Activated naive CD4-positive, alpha-beta T cell treated with anti-CD3 and anti-CD28 coated beads, Interleukin-2, amount 50 U/mL, for 72 hours (primary cell): ENCODE data around the gene ZNF442. TPM values are rescaled to one million over a fixed set of nuclear protein-coding genes. Genes with fewer than 3 reads are reported as not detected.
"Not testable (repeated sequence)": the region's sequence is repeated elsewhere in the genome, so short reads cannot be mapped to it uniquely, and the experiment has no call there.

Source experiments
- ATAC-seq, 2 donors: fragments of 150-1000 bp; cut with Tn5 transposase; 2 replicates each; pipeline ENCODE4 v1.10.0; 2021; ENCODE audit warnings: mild to moderate bottlenecking in 2 of 2, moderate library complexity in 2 of 2
- DNase-seq, 2 donors: peaks; one replicate each; pipeline ENCODE4 v3.0.0; 2021 to 2022; ENCODE audit warnings: low spot score in 2 of 2
- H3K27ac Mint-ChIP-seq, 2 donors: one replicate each; pipeline ENCODE4 v1.8.0; 2022; ENCODE audit warnings: mild to moderate bottlenecking in 2 of 2, mixed read lengths in 2 of 2
- H3K36me3 Mint-ChIP-seq, 2 donors: one replicate each; pipeline ENCODE4 v1.8.0; 2022; ENCODE audit warnings: mixed read lengths in 2 of 2
- H3K9me3 Mint-ChIP-seq, 2 donors: one replicate each; pipeline ENCODE4 v1.8.0; 2022; ENCODE audit warnings: mixed read lengths in 2 of 2
- total RNA-seq, 2 donors: library from RNA; stranded (reverse); gene quantifications; one replicate each; pipeline ENCODE4 v1.2.3, GENCODE V29; 2022

ZNF442 gene
- total RNA-seq = 1 to 10 TPM in 1 of 2 donors, under 1 TPM in 1; 0.47 to 5.2 TPM

DNA sequence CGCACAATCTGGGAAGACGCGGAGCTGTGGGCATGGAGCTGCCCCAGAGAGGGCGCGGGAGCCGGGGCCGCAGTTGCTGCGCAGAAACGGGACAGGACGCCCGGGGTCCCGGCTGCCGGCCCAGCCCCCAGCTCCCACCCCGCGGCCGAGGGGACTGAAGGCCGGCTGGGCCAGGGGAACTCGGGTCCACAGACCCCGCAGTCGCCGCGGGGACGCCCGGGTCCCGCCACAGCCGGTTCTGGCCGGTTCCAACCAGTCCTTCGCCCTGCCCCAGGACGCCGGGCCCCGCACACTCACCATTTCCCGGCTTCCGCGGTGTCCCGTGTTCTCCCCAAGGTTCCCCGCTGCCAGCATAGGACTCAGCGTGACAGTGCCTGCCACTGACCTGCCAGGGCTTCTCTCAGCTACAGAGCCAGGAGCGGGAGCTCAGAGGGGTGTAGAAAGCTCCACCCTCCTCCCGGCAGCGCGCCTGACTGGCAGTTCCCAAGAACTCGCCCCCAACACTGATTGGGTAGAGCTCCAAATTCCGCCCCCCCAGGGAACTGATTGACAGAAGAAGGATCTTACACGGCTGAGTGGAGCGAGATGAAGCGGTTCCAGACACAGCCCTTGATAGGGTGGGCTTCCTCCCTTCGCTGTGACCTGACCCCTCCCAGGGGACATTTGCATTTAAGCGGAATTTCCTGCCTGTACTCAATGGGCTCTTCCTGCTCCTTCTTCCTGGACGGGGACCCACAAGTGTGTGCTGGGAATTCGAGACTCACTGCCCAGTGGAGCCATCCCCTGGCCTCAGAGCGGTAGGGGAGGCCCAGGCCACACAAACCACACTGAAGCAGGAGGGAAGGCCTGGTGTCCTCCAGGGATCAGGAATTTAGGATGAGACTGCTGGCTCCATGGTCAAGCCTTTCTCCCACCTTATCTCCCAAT lies at the start of gene ZNF442:
TSS of gene ZNF442 (minus strand) at position 448 of the 927 bp plus-strand sequence. CDS start 2,052 bp downstream, outside the sequence.
- ATAC-seq (peak; percentile 98 to 99), DNase-seq (peak; percentile 81 to 88)
- Mint-ChIP-seq H3K9me3 (peaks cover 0 to 7% of the 10 kb centered on the region in 2 donors), H3K36me3 (peaks cover 10 to 18% of the 10 kb centered on the region in 2 donors), H3K27ac (peak within 1 kb of the TSS in 1 of 2 donors; percentile 82)

- Mint-ChIP-seq H3K27ac (no peak overlapping the region), H3K9me3 (peaks cover 9 to 17% of the 10 kb centered on the region in 2 donors), H3K36me3 (peaks cover 5 to 22% of the 10 kb centered on the region in 2 donors)
- ATAC-seq (no peak), DNase-seq (no peak)
Observed at GRCh38 chr19:12411893-12412292, 46.4 kb upstream of the ZNF442 start.

DNA sequence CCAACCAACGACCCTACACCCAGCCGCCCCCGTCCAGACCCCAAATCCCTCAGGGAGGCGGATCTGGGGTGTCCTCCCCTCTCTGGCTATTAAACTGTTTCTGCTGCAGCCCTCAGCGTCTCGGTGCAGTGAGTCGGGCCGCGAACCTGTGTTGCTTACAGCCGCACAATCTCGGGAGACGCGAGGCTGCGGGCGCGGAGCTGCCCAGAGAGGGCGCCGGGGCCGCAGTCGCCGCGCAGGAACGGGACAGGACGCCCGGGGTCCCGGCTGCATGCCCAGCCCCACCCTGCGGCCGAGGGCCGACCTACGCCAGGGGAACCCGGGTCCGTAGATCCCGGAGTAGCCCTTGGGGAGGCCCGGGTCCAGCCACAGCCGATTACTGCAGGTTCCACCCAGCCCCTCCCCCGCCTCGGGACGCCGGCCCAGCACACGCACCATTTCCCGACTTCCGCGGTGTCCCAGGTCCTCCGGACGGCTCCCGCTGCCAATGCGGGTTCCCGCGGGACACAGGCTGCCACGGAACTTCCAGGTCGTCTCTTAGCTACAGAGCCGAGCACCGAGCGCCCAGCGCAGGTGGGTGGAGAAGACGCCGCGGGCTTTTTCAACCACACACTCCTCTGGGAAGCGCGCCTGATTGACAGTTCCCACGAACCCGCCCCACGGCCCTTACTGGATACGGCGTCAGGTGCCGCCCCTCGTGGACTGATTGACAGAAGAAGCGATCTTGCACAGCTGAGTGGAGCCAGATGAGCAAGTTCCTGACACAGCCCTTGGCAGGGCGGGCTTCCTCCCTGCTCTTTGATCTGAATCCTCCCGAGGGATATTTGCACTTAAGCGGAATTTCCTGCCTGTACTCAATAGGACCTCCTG lies 35.4 kb upstream of the ZNF442 start, which contains the start of gene ZNF799:
TSS of gene ZNF799 (minus strand) at position 639 of the 870 bp plus-strand sequence. CDS start at position 438, 201 bp downstream.
- H3K27ac Mint-ChIP-seq = peak within 1 kb of the TSS; percentile 79 to 85
- peaks cover 0 to 15% of the 10 kb centered on the region in 2 donors for H3K9me3 Mint-ChIP-seq
- peak; percentile 94 to 98 for ATAC-seq
- peak; percentile 83 to 92 for DNase-seq
- peaks cover 6 to 32% of the 10 kb centered on the region in 2 donors for H3K36me3 Mint-ChIP-seq

- Mint-ChIP-seq H3K27ac (peak overlapping the region in 1 of 2 donors; percentile 85), H3K9me3 (peaks cover 4 to 23% of the 10 kb centered on the region in 2 donors), H3K36me3 (peaks cover 14 to 34% of the 10 kb centered on the region in 2 donors)
- ATAC-seq (peak; percentile 31 to 55), DNase-seq (peak; percentile 6 to 74)
Observed at GRCh38 chr19:12399901-12400632, 34.6 kb upstream of the ZNF442 start.

DNA sequence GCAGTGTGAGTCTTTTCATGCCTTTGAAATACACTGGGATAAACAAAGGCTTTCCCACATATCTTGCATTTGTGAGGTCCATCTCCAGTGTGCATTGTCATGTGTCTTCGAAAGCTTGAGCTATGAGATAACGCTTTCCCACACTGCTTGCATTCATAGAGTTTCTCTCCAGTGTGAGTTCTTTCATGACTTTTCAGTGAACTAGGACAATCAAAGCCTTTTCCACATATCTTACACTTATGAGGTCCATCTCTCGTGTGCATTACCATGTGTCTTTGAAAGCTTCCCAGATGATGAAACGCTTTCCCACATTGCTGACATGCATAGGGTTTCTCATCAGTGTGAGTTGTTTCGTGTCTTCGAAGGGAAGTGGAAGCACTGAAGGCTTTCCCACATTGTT lies 25.7 kb upstream of the ZNF442 start:
- DNase-seq, H3K27ac Mint-ChIP-seq, ATAC-seq: not testable (repeated sequence)
- peaks cover 58 to 78% of the 10 kb centered on the region in 2 donors for H3K36me3 Mint-ChIP-seq
- H3K9me3 Mint-ChIP-seq = peaks cover 19 to 36% of the 10 kb centered on the region in 2 donors

DNA sequence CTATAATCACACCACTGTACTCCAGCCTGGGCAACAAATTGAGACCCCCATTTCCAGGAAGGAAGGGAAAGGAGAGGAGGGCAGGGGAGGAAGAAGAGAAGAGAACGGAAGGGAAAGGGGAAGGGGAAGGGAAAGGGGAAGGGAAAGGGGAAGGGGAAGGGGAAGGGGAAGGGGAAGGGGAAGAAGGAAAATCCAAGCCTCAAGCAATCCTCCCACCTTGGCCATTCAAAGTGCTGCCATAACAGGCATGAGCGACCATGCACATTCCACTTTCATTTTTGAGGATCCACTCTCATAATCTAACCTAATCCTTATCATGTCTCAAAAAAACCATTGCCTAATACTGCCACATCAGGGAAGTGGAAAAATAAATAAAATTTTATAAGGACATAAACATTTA lies 20.9 kb upstream of the ZNF442 start:
- DNase-seq, H3K27ac Mint-ChIP-seq, ATAC-seq: not testable (repeated sequence)
- Mint-ChIP-seq H3K36me3 (peaks cover 29 to 61% of the 10 kb centered on the region in 2 donors), H3K9me3 (peaks cover 9 to 26% of the 10 kb centered on the region in 2 donors)

DNA sequence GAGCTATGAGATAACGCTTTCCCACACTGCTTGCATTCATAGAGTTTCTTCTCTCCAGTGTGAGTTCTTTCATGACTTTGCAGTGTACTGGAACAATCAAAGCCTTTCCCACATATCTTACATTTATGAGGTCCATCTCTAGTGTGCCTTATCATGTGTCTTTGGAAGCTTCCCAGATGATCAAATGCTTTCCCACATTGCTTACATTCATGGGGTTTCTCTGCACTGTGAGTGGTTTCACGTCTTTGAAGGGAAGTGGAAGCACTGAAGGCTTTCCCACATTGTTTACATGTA lies 14.9 kb upstream of the ZNF442 start:
- peaks cover 31 to 44% of the 10 kb centered on the region in 2 donors for H3K9me3 Mint-ChIP-seq
- no peak overlapping the region for H3K27ac Mint-ChIP-seq
- peaks cover 39 to 64% of the 10 kb centered on the region in 2 donors for H3K36me3 Mint-ChIP-seq

GRCh38 chr19:12379732-12380443 lies 14.4 kb upstream of the ZNF442 start:
- ATAC-seq = no peak
- Mint-ChIP-seq H3K27ac (no peak overlapping the region), H3K9me3 (peaks cover 31 to 46% of the 10 kb centered on the region in 2 donors), H3K36me3 (peaks cover 39 to 60% of the 10 kb centered on the region in 2 donors)
- DNase-seq = no peak

More for the DNA sequence above, 14.9 kb upstream of the ZNF442 start:
- no peak for ATAC-seq
- no peak for DNase-seq

DNA sequence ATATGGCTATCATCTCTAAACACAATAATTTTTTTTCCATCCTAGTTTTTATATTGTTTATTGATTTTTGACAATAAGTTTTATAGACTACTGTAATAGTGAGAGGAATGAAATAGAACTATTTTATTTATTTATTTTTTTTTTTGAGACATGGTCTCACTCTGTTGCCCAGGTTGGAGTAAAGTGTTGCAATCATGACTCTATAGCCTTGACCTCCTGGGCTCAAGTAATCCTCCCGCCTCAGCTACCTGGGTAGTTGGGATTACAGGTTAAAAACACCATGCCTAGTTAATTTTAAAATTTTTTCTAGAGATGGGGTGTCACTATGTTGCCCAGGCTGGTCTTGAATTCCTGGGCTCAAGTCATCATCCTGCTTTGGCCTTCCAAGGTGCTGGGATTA lies 8.5 kb upstream of the ZNF442 start:
- Mint-ChIP-seq H3K36me3 (peaks cover 20 to 30% of the 10 kb centered on the region in 2 donors), H3K27ac (no peak overlapping the region), H3K9me3 (peaks cover 18 to 29% of the 10 kb centered on the region in 2 donors)
- DNase-seq (no peak), ATAC-seq (no peak)

DNA sequence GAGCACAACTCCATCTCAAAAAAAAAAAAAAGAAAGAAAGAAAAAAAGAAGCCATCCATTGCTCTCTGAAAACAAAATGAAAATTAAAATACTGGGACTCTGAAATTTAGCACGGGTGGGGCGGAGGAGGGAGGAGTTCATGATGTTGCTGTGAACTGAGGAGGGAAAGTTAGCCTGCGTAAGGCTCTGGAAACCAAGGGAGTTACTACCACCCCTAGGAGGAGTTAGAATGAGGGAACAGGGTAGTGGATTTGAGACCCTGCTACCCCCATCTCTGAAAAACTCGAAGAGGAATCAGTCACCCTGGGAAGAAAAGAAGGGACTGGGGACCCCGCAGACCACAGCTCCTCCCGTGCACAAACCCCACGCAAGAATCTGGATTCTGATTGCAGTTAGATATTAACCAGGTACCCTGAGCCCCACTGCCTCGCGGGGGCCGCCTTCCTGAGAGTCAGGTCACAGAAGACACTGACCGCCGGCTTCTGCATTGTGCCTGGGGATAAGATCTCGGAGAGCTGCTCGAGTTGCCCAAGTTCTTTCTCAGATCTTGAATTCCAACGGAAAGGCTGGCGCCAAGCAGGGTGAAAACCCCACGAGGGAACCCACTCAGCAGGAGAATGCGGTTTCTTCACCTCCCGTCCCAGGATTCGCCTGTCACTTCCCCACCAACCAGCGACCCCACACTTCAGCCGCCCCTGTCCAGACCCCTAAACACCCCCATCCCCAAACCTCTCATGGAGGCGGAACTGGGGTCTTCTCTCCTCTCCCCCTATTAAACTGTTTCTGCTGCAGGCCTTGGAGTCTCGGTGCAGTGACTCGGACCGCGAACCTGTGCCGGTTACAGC lies 870 bp downstream of the ZNF442 start:
- Mint-ChIP-seq H3K36me3 (peaks cover 10 to 18% of the 10 kb centered on the region in 2 donors), H3K9me3 (peaks cover 0 to 7% of the 10 kb centered on the region in 2 donors), H3K27ac (peak overlapping the region in 1 of 2 donors; percentile 82)
- ATAC-seq (no peak), DNase-seq (peak in 1 of 2 donors; percentile 5)

DNA sequence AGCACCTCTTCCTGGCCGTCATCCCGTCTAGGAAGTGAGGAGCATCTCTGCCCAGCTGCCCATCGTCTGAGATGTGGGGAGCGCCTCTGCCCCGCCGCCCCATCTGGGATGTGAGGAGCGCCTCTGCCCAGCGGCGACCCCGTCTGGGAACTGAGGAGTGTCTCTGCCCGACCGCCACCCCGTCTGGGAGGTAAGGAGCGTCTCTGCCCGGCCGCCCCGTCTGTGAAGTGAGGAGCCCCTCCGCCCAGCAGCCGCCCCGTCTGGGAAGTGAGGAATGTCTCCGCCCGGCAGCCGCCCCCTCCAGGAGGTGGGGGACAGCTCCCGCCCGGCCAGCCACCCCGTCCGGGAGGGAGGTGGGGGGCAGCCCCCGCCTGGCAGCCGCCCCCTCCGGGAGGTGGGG lies 3.2 kb downstream of the ZNF442 start:
- not testable (repeated sequence) for ATAC-seq, H3K27ac Mint-ChIP-seq, DNase-seq
- Mint-ChIP-seq H3K36me3 (peaks cover 20 to 30% of the 10 kb centered on the region in 2 donors), H3K9me3 (peaks cover 5 to 19% of the 10 kb centered on the region in 2 donors)

DNA sequence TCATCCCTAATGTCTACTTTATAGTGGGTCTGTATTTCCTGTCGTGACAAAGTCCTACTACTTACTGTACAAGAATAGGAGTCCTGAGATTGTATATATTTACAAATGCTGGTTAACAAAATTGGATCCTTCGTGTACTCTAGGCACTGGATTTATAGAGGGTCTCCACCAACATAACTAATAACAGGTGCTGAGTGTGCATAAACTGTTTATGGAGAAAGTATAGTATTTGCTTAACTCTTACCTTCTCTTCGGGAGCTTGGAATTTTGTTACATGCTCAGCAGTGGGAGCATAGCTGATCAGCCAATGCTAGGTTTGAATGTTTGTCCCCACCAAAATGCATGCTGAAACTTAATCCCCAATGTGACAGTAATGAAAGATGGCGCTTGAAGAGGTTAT lies 12.1 kb downstream of the ZNF442 start:
- DNase-seq (no peak), ATAC-seq (no peak)
- no peak overlapping the region for H3K27ac Mint-ChIP-seq
- H3K9me3 Mint-ChIP-seq = peaks cover 29 to 41% of the 10 kb centered on the region in 2 donors
- H3K36me3 Mint-ChIP-seq = peaks cover 61 to 68% of the 10 kb centered on the region in 2 donors

DNA sequence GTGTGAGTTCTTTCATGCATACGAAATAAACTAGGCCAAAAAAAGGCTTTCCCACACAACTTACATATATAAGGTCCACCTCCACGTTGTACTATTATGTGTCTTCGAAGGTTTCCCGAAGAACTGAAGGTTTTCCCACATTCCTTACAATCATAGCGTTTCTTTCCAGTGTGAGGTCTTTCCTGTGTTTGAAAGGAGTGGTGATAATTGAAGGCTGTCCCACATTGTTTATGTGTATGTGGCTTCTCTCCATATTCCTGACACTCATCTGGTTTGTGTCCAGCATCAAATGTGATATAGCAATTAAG lies 14.6 kb downstream of the ZNF442 start:
- no peak for DNase-seq
- Mint-ChIP-seq H3K27ac (no peak overlapping the region), H3K9me3 (peaks cover 26 to 54% of the 10 kb centered on the region in 2 donors), H3K36me3 (peaks cover 50 to 74% of the 10 kb centered on the region in 2 donors)
- no peak for ATAC-seq

- DNase-seq = no peak
- peaks cover 26 to 54% of the 10 kb centered on the region in 2 donors for H3K9me3 Mint-ChIP-seq
- no peak overlapping the region for H3K27ac Mint-ChIP-seq
- peaks cover 50 to 74% of the 10 kb centered on the region in 2 donors for H3K36me3 Mint-ChIP-seq
- ATAC-seq = no peak
Observed at GRCh38 chr19:12350185-12350889, 15.1 kb downstream of the ZNF442 start.
